HEK293 (cell line): ENCODE measurements around the gene UBAC2.

Source experiments
- CTCF ChIA-PET: fragments of 350-600 bp; formaldehyde crosslinking; extraction: SDS; loops from one replicate; lab custom pipeline; 2021; ENCODE audit warnings: antibody characterized with exemption; lab: Yijun Ruan, JAX
- POLR2A ChIA-PET: fragments of 300-600 bp; formaldehyde crosslinking; extraction: SDS; loops from one replicate; lab custom pipeline; 2020; ENCODE audit warnings: antibody characterized with exemption, inconsistent platforms; lab: Yijun Ruan, JAX
- H3K27ac ChIP-seq: fragments of 200-500 bp; sonication (Bioruptor generic); 2 replicates; pipeline ENCODE4 v1.5.1; 2014; ENCODE audit warnings: low read depth, low read length, control low read depth, inconsistent platforms; ENCODE audit errors: extremely low read depth
- H3K36me3 ChIP-seq, 2 experiments: fragments of 200-500 bp in 1 of 2; sonication (Bioruptor generic) in 1 of 2; 1 replicate in 1 of 2; 2 replicates in 1 of 2; pipeline ENCODE4 v1.5.1; 2014 to 2017; ENCODE audit warnings: inconsistent platforms in 2 of 2, low read length in 2 of 2; ENCODE audit not compliant: control insufficient read depth in 2 of 2, insufficient read depth in 1 of 2
- H3K4me1 ChIP-seq: fragments of 200-500 bp; sonication (Bioruptor generic); 2 replicates; pipeline ENCODE4 v1.5.1; 2014; ENCODE audit warnings: mild to moderate bottlenecking, low read length, inconsistent platforms; ENCODE audit not compliant: control insufficient read depth, insufficient read depth
- H3K4me3 ChIP-seq: 2 replicates; pipeline ENCODE4 v1.5.1; 2011; ENCODE audit warnings: low read depth, mild to moderate bottlenecking, control low read depth, low read length, moderate library complexity
- H3K9me3 ChIP-seq: fragments of 200-500 bp; sonication (Bioruptor generic); 2 replicates; pipeline ENCODE4 v1.5.1; 2014; ENCODE audit warnings: low read depth, low read length, inconsistent platforms; ENCODE audit not compliant: control insufficient read depth, insufficient read depth
- BCL6B ChIP-seq: fragments of 450-650 bp; formaldehyde crosslinking; IDR thresholded peaks from 2 replicates; pipeline ENCODE4 v1.5.1; 2017; ENCODE audit warnings: missing biosample characterization, missing genetic modification characterization
- CTCF ChIP-seq: fragments of 450-650 bp; formaldehyde crosslinking; IDR thresholded peaks from 2 replicates; pipeline ENCODE4 v1.5.1; 2016; ENCODE audit warnings: missing biosample characterization, missing genetic modification characterization
- GLI4 ChIP-seq: fragments of 450-650 bp; formaldehyde crosslinking; IDR thresholded peaks from 2 replicates; pipeline ENCODE4 v1.5.1; 2016; ENCODE audit warnings: missing biosample characterization, missing genetic modification characterization
- KLF1 ChIP-seq: fragments of 450-650 bp; formaldehyde crosslinking; IDR thresholded peaks from 2 replicates; pipeline ENCODE4 v1.5.1; 2016; ENCODE audit warnings: missing biosample characterization, missing genetic modification characterization
- KLF10 ChIP-seq: fragments of 450-650 bp; IDR thresholded peaks from 2 replicates; pipeline ENCODE4 v1.5.1; 2018; ENCODE audit warnings: missing biosample characterization, mild to moderate bottlenecking, missing genetic modification characterization
- ZBTB17 ChIP-seq: fragments of 450-650 bp; formaldehyde crosslinking; IDR thresholded peaks from 2 replicates; pipeline ENCODE4 v1.5.1; 2016; ENCODE audit warnings: missing biosample characterization, missing genetic modification characterization
- ZBTB7A ChIP-seq: fragments of 450-650 bp; formaldehyde crosslinking; IDR thresholded peaks from 2 replicates; pipeline ENCODE4 v1.5.1; 2016; ENCODE audit warnings: low read depth, missing biosample characterization, missing genetic modification characterization
- ZBTB8A ChIP-seq: fragments of 450-650 bp; formaldehyde crosslinking; IDR thresholded peaks from 2 replicates; pipeline ENCODE4 v1.5.1; 2016; ENCODE audit warnings: missing biosample characterization, missing genetic modification characterization
- ZNF114 ChIP-seq: fragments of 450-650 bp; formaldehyde crosslinking; IDR thresholded peaks from 2 replicates; pipeline ENCODE4 v1.5.0; 2017; ENCODE audit warnings: missing biosample characterization, missing genetic modification characterization
- ZNF121 ChIP-seq: fragments of 450-650 bp; formaldehyde crosslinking; IDR thresholded peaks from 2 replicates; pipeline ENCODE4 v1.5.1; 2016; ENCODE audit warnings: missing biosample characterization, missing genetic modification characterization
- ZNF148 ChIP-seq: fragments of 450-650 bp; formaldehyde crosslinking; IDR thresholded peaks from 2 replicates; pipeline ENCODE4 v1.5.0; 2017; ENCODE audit warnings: missing biosample characterization, missing genetic modification characterization, borderline replicate concordance
- ZNF16 ChIP-seq: fragments of 450-650 bp; formaldehyde crosslinking; IDR thresholded peaks from 2 replicates; pipeline ENCODE4 v1.5.1; 2016; ENCODE audit warnings: low read depth, missing biosample characterization, missing genetic modification characterization
- ZNF223 ChIP-seq: fragments of 450-650 bp; formaldehyde crosslinking; IDR thresholded peaks from 2 replicates; pipeline ENCODE4 v1.5.1; 2016; ENCODE audit warnings: missing biosample characterization, missing genetic modification characterization
- ZNF350 ChIP-seq: fragments of 450-650 bp; formaldehyde crosslinking; IDR thresholded peaks from 2 replicates; pipeline ENCODE4 v1.5.0; 2017; ENCODE audit warnings: missing biosample characterization, mild to moderate bottlenecking, missing genetic modification characterization
- ZNF354C ChIP-seq: fragments of 450-650 bp; formaldehyde crosslinking; IDR thresholded peaks from 2 replicates; pipeline ENCODE4 v1.5.1; 2016; ENCODE audit warnings: missing biosample characterization, missing genetic modification characterization, low read depth, borderline replicate concordance
- ZNF391 ChIP-seq: fragments of 450-650 bp; formaldehyde crosslinking; IDR thresholded peaks from 2 replicates; pipeline ENCODE4 v1.5.1; 2016; ENCODE audit warnings: low read depth, missing biosample characterization, missing genetic modification characterization, borderline replicate concordance
- ZNF449 ChIP-seq: fragments of 450-650 bp; formaldehyde crosslinking; IDR thresholded peaks from 2 replicates; pipeline ENCODE4 v1.5.1; 2017; ENCODE audit warnings: missing biosample characterization, mild to moderate bottlenecking, missing genetic modification characterization, moderate library complexity
- ZNF529 ChIP-seq: fragments of 450-650 bp; formaldehyde crosslinking; IDR thresholded peaks from 2 replicates; pipeline ENCODE4 v1.5.1; 2017; ENCODE audit warnings: missing genetic modification characterization, missing biosample characterization; ENCODE audit not compliant: insufficient replicate concordance
- ZNF585B ChIP-seq: fragments of 450-650 bp; formaldehyde crosslinking; IDR thresholded peaks from 2 replicates; pipeline ENCODE4 v1.5.1; 2016; ENCODE audit warnings: missing biosample characterization, missing genetic modification characterization
- ZNF654 ChIP-seq: fragments of 450-650 bp; formaldehyde crosslinking; IDR thresholded peaks from 2 replicates; pipeline ENCODE4 v1.5.1; 2016; ENCODE audit warnings: low read depth, missing biosample characterization, missing genetic modification characterization

The UBAC2 gene

GRCh38 chr13:99383946-99384345, 183.3 kb downstream of the UBAC2 start:
- no peak overlapping the region for H3K27ac ChIP-seq
- CTCF ChIA-PET: no interaction called here
- POLR2A ChIA-PET: no interaction called here

More at GRCh38 chr13:99383946-99384345, 183.3 kb downstream of the UBAC2 start:
- TF ChIP-seq ZNF354C (tag by site-specific recombination): no peak
- TF ChIP-seq ZNF654: no peak
- no peak for TF ChIP-seq ZBTB7A (tag by site-specific recombination)
- no peak for TF ChIP-seq ZNF350 (tag by site-specific recombination)
- TF ChIP-seq CTCF (tag by site-specific recombination): no peak
- no peak for TF ChIP-seq ZNF223 (tag by site-specific recombination)
- no peak for TF ChIP-seq ZNF585B (tag by site-specific recombination)
- TF ChIP-seq ZNF148 (tag by site-specific recombination): no peak
- no peak for TF ChIP-seq ZBTB8A
- TF ChIP-seq ZNF121 (tag by site-specific recombination): no peak
- TF ChIP-seq ZNF114: no peak
- TF ChIP-seq GLI4 (tag by site-specific recombination): no peak
- TF ChIP-seq KLF10 (tag by site-specific recombination): no peak
- no peak for TF ChIP-seq ZNF391
- no peak for TF ChIP-seq ZNF16 (tag by site-specific recombination)
- no peak for TF ChIP-seq ZNF529 (tag by site-specific recombination)
- no peak for TF ChIP-seq ZNF449 (tag by site-specific recombination)
- no peak for TF ChIP-seq ZBTB17 (tag by site-specific recombination)
- TF ChIP-seq BCL6B (tag by site-specific recombination): no peak
- TF ChIP-seq KLF1 (tag by site-specific recombination): no peak
- Histone ChIP-seq H3K4me1 (no peaks in the 10 kb centered on the region), H3K9me3 (no peaks in the 10 kb centered on the region), H3K4me3 (no peak overlapping the region), H3K36me3 (peaks cover 0 to 6% of the 10 kb centered on the region in 2 experiments; a peak in 1 of 3 replicates)
